Stimulated activated CD8-positive, alpha-beta memory T cell treated with anti-CD3 and anti-CD28 coated beads, Interleukin-15, amount 100 ng/mL, for 4 hours (primary cell): Measurements from ENCODE around the gene PLEKHA8.

Experiments
- DNase-seq, 2 donors: peaks; one replicate each; pipeline ENCODE4 v3.0.0-alpha.2; 2020; ENCODE audit warnings: low read depth in 2 of 2

The PLEKHA8 gene

DNA sequence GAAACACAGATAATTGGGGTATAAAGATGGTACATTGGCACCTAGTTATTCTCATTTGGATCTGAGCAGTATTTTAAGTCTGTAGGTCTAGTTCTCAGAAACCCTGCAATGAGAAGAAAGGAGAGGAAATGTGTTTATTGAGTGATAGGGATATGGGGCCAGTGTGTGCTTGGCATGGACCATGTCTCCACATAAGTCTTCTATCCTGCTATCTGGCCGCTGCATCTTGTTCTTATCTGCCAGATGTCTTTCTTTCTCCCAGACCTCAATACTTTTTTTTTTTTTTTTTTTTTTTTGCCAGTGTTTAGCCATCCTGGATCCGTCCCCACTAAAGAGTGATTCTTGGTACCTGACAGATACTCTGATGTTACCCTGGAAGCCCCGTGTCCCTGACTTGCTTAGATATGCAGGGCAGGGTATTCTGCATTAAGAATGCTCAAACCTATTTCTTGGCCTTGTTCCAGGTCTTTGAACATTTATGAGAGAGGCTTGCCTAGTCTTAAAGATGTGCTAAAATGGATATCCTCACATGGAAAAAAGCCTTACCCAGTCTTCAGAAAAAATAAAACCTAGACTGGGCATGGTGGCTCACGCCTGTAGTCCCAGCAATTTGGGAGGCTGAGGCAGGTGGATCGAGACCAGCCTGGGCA is 116.6 kb downstream of the PLEKHA8 start:
- DNase-seq, result no peak

DNA sequence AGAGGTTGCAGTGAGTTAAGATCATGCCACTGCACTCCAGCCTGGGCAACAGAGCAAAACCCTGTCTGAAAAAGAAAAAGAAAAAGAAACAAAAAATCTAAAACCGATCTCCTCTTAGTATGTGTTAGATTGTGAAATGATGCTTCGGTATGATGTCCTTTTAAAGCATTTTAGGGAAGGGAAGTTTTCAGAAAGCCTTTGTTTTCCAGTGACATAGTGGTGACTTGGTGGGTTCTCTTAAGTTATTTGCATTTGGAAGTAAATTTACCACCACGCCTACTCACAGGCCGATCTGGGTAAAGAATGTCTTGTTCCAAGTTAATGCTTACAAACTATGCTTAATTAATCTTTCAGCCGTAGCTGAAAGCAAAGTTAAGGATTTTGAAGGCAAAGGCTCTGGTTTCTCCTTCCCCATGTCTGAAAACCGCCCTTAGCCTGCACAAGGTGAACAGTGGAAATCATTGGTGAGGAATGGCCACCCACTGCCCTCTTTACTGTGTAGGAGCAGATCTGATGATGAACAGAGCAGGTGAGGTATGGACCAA is 117.3 kb downstream of the PLEKHA8 start:
- DNase-seq, result no peak

GRCh38 chr7:30146127-30146612 is 118.0 kb downstream of the PLEKHA8 start:
- no peak for DNase-seq

DNA sequence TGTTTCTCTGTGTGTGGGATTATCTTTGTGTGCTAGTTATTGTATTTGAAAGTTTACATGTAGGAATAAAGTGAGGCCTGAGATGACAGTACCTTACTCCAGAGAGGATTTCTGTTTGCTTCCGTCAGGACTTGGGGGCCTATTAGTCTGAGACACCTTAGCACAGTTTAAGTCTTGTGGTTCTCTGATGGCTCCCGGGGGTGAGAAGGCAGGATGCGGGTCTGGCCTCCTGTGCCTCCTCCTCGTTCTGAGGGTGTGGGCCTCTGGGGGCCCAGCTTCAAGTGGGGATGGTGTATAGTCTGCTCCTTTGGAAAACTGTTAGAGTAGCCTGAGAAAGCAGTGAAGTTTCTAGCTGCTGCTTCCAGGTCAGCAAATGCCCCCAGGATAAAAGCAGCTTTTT is 119.0 kb downstream of the PLEKHA8 start:
- no peak for DNase-seq

- no peak for DNase-seq
Measured at GRCh38 chr7:30147785-30148184, 119.6 kb downstream of the PLEKHA8 start.

DNA sequence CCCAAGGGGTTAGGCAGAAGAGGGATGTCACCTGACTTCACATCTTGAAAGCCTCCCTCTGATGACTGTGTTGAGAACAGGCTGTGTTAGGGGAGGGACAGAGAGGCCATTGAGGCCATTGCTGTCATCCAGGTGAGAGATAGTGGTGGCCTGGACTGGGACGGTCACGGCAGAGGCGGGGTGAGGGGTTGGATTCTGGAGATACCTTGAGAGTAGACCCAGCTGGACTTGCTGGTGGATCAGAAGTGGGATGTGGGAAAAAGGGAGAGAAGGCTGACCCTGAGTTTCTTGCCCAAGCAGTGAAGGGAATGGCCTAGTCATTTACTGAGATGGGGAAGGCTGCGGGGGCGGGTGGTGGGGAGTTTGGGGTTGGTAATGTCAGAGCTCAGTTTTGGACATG is 120.2 kb downstream of the PLEKHA8 start:
- no peak for DNase-seq

DNA sequence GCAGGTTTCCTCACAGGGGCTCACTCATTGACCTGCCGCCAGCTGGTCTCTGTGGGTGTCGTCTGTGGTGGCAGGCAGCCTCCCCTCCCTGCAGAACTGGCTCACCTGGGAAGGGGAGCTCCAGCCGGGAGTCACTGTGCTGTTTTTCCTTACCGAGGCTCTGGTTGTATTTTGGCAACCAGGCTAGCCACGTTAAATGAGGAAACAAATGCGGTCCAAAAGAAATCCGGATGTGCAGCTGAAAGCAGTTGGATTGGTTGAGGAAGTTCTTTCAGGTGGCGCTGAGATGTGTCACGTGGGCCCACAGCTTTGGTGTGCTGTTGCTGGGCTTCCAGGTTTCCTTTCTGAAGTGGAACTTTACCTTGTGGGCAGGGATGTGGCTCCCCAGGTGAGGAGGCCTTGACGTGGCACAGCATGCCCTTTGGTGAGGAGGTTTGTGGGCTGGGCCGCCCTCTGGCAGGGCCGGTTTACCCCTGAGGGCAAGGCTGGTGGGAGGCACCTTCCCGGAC is 120.8 kb downstream of the PLEKHA8 start:
- DNase-seq, result no peak

GRCh38 chr7:30149640-30150272 is 121.5 kb downstream of the PLEKHA8 start:
- no peak for DNase-seq

DNA sequence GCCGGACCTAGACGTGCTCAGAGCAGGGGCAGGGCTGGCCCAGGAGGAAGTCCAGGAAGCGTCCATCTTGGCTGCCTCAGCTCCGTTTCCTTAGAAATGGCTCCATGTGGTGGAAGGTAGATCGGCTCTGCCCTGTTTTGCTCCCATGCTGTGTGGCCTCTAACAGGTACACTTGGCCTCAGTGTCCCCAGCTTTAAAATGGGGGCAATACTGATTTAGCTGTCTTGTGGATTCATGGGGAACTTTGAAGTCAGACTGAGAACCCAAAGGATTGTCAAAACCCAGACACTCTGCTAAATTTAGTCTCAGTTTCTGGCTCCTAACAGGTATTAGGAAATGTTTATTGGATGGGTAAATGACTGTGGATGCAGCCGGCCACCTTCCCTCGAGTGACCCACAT is 122.5 kb downstream of the PLEKHA8 start:
- no peak for DNase-seq

GRCh38 chr7:30154111-30154587 is 125.9 kb downstream of the PLEKHA8 start:
- DNase-seq, result no peak

DNA sequence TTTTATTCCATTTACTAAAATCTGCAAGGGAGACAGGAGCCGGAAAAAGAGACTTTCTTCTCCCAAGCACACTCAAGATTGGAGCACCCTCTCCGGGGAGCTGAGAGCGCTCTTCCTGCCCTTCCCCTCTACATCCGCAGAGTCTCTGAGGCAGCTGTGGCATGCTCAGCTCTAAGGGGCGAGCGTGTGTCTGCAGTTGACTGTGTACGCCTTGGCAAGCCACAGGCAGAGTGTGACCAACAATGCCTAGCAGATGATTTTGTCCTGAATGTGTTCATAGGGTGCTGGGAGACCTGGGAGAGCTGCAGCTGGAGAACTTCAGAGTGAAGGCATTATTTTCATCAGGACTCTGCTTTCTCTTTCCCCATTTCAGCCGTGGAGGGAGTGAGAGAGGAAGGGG is 127.3 kb downstream of the PLEKHA8 start:
- no peak for DNase-seq

GRCh38 chr7:30157204-30157603 is 129.0 kb downstream of the PLEKHA8 start:
- no peak for DNase-seq

GRCh38 chr7:30159163-30159562 is 131.0 kb downstream of the PLEKHA8 start:
- DNase-seq, result no peak

DNA sequence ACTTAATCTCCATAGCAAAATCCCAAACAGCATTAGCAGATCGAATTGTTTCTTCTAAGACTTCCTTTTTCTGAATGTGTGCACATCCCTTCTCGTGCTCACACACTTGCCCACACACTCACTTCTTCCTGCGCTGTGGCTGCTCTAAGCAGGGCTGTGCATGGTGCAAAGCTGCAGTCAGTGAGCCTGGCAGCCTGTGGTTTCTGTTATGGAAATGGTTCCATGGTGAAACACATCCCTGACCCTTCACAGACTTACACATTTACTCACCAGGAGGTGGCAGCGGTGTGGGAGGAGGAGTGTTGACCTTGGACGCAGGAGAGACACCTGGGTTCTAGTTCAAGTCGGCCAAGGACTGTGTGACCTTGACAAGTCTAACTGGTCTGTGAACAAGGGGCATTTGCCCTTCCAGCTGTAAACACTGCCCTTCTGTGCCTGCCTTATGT is 131.5 kb downstream of the PLEKHA8 start:
- DNase-seq, result no peak

GRCh38 chr7:30160329-30160728 is 132.1 kb downstream of the PLEKHA8 start:
- no peak for DNase-seq

- DNase-seq, result no peak
Measured at GRCh38 chr7:30162133-30162532, 133.9 kb downstream of the PLEKHA8 start.

DNA sequence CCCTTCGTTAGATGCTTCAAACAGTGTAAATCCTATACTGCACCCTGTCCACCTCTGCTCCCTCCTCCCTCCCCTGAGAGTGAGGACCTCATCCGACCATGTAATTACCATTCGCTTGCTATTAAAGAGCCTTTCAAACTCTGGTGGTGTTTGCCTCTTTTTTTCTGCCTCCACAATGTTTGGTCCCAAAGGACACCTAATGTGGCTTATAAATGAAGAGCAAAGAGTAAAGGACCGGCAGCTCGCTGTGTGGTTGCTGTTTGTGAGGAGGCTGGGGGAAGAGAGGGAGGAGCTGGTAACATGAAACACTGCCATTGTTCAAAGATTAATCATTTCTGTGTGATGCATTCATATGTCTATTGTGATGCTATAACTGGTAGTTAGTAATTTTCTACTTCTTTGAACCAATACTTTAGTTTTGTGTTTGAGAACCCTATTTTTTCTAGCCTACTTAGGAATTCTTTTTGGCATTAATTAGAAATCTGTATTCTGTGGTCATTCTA is 134.5 kb downstream of the PLEKHA8 start:
- no peak for DNase-seq

GRCh38 chr7:30163231-30163894 is 135.2 kb downstream of the PLEKHA8 start:
- no peak for DNase-seq

DNA sequence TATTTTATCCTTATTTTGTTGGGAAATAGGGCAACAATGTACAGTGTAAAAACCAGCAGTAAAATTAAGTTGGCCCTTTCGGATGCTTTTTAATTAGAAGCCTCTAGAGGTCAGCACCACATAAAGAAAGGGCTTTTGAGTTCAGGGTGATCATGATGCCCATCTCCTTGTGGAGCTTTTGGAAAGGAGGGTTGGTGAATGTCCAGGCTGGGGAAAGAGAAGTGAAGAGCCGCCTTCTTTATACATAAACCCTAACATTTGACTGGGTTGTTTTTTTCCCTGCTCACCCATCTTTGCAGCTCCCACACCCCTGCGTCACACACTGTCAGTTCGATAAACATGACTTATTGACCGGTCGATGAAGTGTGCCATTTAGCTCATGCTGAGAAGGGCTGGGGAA is 136.4 kb downstream of the PLEKHA8 start:
- no peak for DNase-seq

- DNase-seq, result no peak
Measured at GRCh38 chr7:30165590-30165989, 137.4 kb downstream of the PLEKHA8 start.

DNA sequence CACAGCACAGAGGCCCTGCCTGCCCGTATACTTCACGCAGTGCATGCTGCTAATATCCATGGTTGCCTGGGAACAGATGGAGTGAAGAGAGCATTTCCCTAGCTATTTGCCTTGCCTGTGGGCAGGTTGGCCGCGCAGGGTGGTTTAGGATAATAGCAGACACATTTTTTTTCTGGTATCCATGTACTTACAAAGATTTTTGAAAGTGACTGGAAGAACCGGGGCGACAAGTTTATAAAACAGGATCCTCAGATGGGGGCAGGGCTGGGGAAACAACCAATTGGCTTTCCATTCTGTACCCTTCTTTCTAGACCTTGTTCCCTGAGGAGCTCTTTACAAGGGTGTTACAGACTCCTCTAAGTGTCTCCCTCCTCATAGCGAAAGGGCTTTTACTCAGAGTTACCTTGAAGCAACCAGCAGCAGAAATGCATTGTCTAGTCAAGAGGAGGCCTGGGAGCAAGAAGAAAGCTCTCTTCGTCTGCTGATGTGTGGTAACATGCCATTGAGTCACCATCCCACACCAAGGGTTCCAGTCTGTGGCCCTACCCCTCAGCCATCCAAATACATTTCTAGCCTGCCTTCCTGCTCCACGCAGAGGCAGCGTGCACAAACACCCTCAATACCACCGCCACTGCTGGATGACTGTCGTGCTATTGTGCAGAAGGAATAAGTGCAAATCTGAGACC is 138.1 kb downstream of the PLEKHA8 start:
- DNase-seq, result no peak

GRCh38 chr7:30166841-30167235 is 138.6 kb downstream of the PLEKHA8 start:
- DNase-seq, result no peak
